Right atrium auricular region (tissue), 2 donors: ENCODE results near the gene PIM3. TPM values are rescaled to one million over a fixed set of nuclear protein-coding genes. Genes with fewer than 3 reads are reported as not detected.
A peak's percentile ranks its signal among the peaks of the same experiment; 100 is the strongest.

Experiments
- DNase-seq: peaks from one replicate; pipeline ENCODE4 v3.0.0-alpha.2; 2019; ENCODE audit warnings: low spot score
- H3K27ac ChIP-seq, 2 donors: fragments of 200-600 bp; sonication (generic); 1 replicate in 1 of 2; 2 replicates in 1 of 2; pipeline ENCODE4 v1.5.1; 2016 to 2019
- H3K27me3 ChIP-seq, 2 donors: fragments of 200-600 bp; sonication (generic); one replicate each; pipeline versions ENCODE4 v1.5.1 to v1.6.0; 2017 to 2019
- H3K36me3 ChIP-seq: fragments of 200-600 bp; sonication (generic); one replicate; pipeline ENCODE4 v1.5.1; 2016
- H3K4me1 ChIP-seq, 2 donors: fragments of 200-600 bp; sonication (generic); one replicate each; pipeline versions ENCODE4 v1.5.1 to v1.6.0; 2017 to 2019
- H3K4me3 ChIP-seq, 2 donors: fragments of 200-600 bp; sonication (generic); 1 replicate in 1 of 2; 2 replicates in 1 of 2; pipeline ENCODE4 v1.5.1; 2017 to 2019; ENCODE audit warnings: mild to moderate bottlenecking in 1 of 2, moderate library complexity in 1 of 2
- H3K9me3 ChIP-seq, 2 donors: fragments of 200-600 bp; sonication (generic); one replicate each; pipeline ENCODE4 v1.5.1; 2019
- CTCF ChIP-seq, 2 donors: fragments of 200-600 bp; sonication (generic); IDR thresholded peaks; one replicate each; pipeline ENCODE4 v1.5.1; 2019; ENCODE audit warnings: antibody characterized with exemption in 2 of 2
- microRNA-seq, 2 donors: library from miRNA; unstranded; fragments of <30 nt; microRNA quantifications; one replicate each; pipeline ENCODE4, GENCODE V29; 2016 to 2017; ENCODE audit warnings: borderline number of aligned reads in 2 of 2, borderline replicate concordance in 1 of 2
- total RNA-seq, 2 donors: library from RNA; depleted of rRNA; stranded (reverse); fragments of >200 nt; gene quantifications; one replicate each; pipeline ENCODE4 v1.1.0, GENCODE V29; 2016

PIM3 gene
- total RNA-seq, 2 donors from 2014 or later, result 64.5 to 66.9 TPM

GRCh38 chr22:50012211-50013181 is 51.9 kb downstream of the PIM3 start, which contains the start of gene IL17REL:
TSS of gene IL17REL (minus strand) at chr22:50012765. CDS start at chr22:50012646, 119 bp downstream.
- H3K36me3 ChIP-seq, result no peaks in the 10 kb centered on the region
- no peak for DNase-seq
- peak in 1 of 2 donors; percentile 26 for TF ChIP-seq CTCF (IDR thresholded peaks at IDR 0.05)
- H3K27me3 ChIP-seq, result peaks cover 7 to 44% of the 10 kb centered on the region in 2 donors
- no peak within 1 kb of the TSS for H3K27ac ChIP-seq
- no peak within 1 kb of the TSS for H3K4me3 ChIP-seq
- H3K9me3 ChIP-seq, result no peaks in the 10 kb centered on the region
- peaks cover 0 to 19% of the 10 kb centered on the region in 2 donors for H3K4me1 ChIP-seq

Small RNA genes lying within 50 kb of the gene (microRNA-seq; reads per million reads assigned to microRNA genes)
- gene MIR6821, result 0 to 0.71 reads per million in 2 donors

Other genes starting within 250 kb of the PIM3 start
- gene BRD1, start 132.9 kb upstream of the PIM3 start, total RNA-seq, result 10 to 100 TPM; 17.7 to 20.8 TPM
- 1 to 10 TPM; 3.7 to 6.6 TPM for gene ZBED4, start 106.9 kb upstream of the PIM3 start, total RNA-seq
- 10 to 100 TPM; 19.7 to 19.8 TPM for gene ALG12, start 42.3 kb upstream of the PIM3 start, total RNA-seq
- 10 to 100 TPM; 16.1 to 28.5 TPM for gene CRELD2, start 42.1 kb upstream of the PIM3 start, total RNA-seq
- not detected for gene IL17REL, start 52.0 kb downstream of the PIM3 start, total RNA-seq
- gene TTLL8, start 97.5 kb downstream of the PIM3 start, total RNA-seq, result not detected
- gene MLC1, start 124.7 kb downstream of the PIM3 start, total RNA-seq, result under 1 TPM in 1 of 2 donors, not detected in 1; 0.71 TPM
- 1 to 10 TPM in 1 of 2 donors, under 1 TPM in 1; 0.43 to 1.1 TPM for gene MOV10L1, start 129.2 kb downstream of the PIM3 start, total RNA-seq
- 1 to 10 TPM in 1 of 2 donors, under 1 TPM in 1; 0.67 to 1.7 TPM for gene PANX2, start 210.0 kb downstream of the PIM3 start, total RNA-seq
- 10 to 100 TPM; 12.3 to 20.0 TPM for gene TRABD, start 225.1 kb downstream of the PIM3 start, total RNA-seq
- gene SELENOO, start 240.2 kb downstream of the PIM3 start, total RNA-seq, result 10 to 100 TPM; 18.0 to 20.0 TPM